22Rv1 (cell line): ENCODE results near the gene LSM6.

Experiments used
- H3K27ac ChIP-seq: fragments of 450-650 bp; 2 replicates; pipeline ENCODE4 v1.5.1; 2017
- CTCF ChIP-seq: fragments of 450-650 bp; IDR thresholded peaks from 2 replicates; pipeline ENCODE4 v1.5.1; 2017; ENCODE audit warnings: mild to moderate bottlenecking
- ZFX ChIP-seq: fragments of 450-650 bp; IDR thresholded peaks from 2 replicates; pipeline ENCODE4 v1.6.1; 2017; ENCODE audit warnings: antibody characterized with exemption, borderline replicate concordance

Gene LSM6

GRCh38 chr4:146170149-146170548, 5.4 kb upstream of the LSM6 start:
- H3K27ac ChIP-seq: no peak overlapping the region
- TF ChIP-seq CTCF: no peak

GRCh38 chr4:146176891-146177290, 1.4 kb downstream of the LSM6 start:
- TF ChIP-seq CTCF: no peak
- no peak for TF ChIP-seq ZFX
- no peak overlapping the region for H3K27ac ChIP-seq

- H3K27ac ChIP-seq: no peak overlapping the region
- TF ChIP-seq ZFX: no peak
- no peak for TF ChIP-seq CTCF
Measured at GRCh38 chr4:146178126-146178525, 2.6 kb downstream of the LSM6 start.

- no peak overlapping the region for H3K27ac ChIP-seq
- no peak for TF ChIP-seq ZFX
Measured at GRCh38 chr4:146179784-146180370, 4.4 kb downstream of the LSM6 start.

- H3K27ac ChIP-seq: no peak overlapping the region
- TF ChIP-seq CTCF: no peak
- no peak for TF ChIP-seq ZFX
Measured at GRCh38 chr4:146182443-146182842, 6.9 kb downstream of the LSM6 start.

GRCh38 chr4:146183209-146183608, 7.7 kb downstream of the LSM6 start:
- TF ChIP-seq CTCF (no peak), ZFX (no peak)
- no peak overlapping the region for H3K27ac ChIP-seq

GRCh38 chr4:146186041-146186440, 10.5 kb downstream of the LSM6 start:
- TF ChIP-seq CTCF (no peak), ZFX (no peak)
- H3K27ac ChIP-seq: no peak overlapping the region

- TF ChIP-seq CTCF: no peak
- no peak for TF ChIP-seq ZFX
Measured at GRCh38 chr4:146186596-146186995, 11.1 kb downstream of the LSM6 start.

More at GRCh38 chr4:146186596-146186995, 11.1 kb downstream of the LSM6 start:
- no peak overlapping the region for H3K27ac ChIP-seq
